HepG2 (cell line): Measurements from ENCODE around the gene TP53. TPM values are rescaled to one million over a fixed set of nuclear protein-coding genes. Genes with fewer than 3 reads are reported as not detected.

ENCODE experiments used
- HHEX ChIP-seq: IDR thresholded peaks from 2 replicates; pipeline ENCODE4 v1.6.1; 2016; ENCODE audit warnings: control low read depth
- KDM5A ChIP-seq: fragments of 200-600 bp; sonication (generic); IDR thresholded peaks from 2 replicates; pipeline ENCODE4 v1.7.0; 2018; ENCODE audit warnings: antibody characterized with exemption, mild to moderate bottlenecking, low read length, borderline replicate concordance
- KLF11 ChIP-seq: IDR thresholded peaks from 2 replicates; pipeline ENCODE4 v1.6.1; 2016; ENCODE audit warnings: missing compliant biosample characterization
- SOX13 ChIP-seq, 3 experiments: fragments of 450-650 bp in 1 of 3; sonication (generic) in 1 of 3; formaldehyde crosslinking in 1 of 3; IDR thresholded peaks in 2 of 3; conservative IDR thresholded peaks in 1 of 3; 2 replicates each; pipeline versions ENCODE4 v1.5.0 to v1.6.1; 2016 to 2020; ENCODE audit warnings: antibody characterized with exemption in 1 of 3, mild to moderate bottlenecking in 1 of 3, missing compliant biosample characterization in 1 of 3, missing genetic modification reagents in 1 of 3, moderate library complexity in 1 of 3
- SOX5 ChIP-seq: IDR thresholded peaks from 2 replicates; pipeline ENCODE4 v1.6.1; 2016; ENCODE audit warnings: borderline replicate concordance
- TBP ChIP-seq: sonication (generic); formaldehyde crosslinking; IDR thresholded peaks from 2 replicates; pipeline ENCODE4 v1.5.0; 2020; ENCODE audit warnings: missing genetic modification reagents
- U2AF2 ChIP-seq: fragments of 200-400 bp; formaldehyde crosslinking; IDR thresholded peaks from 2 replicates; pipeline ENCODE4 v1.6.1; 2017; ENCODE audit warnings: low read depth, mild to moderate bottlenecking, low read length
- ZNF251 ChIP-seq: sonication (generic); formaldehyde crosslinking; IDR thresholded peaks from 2 replicates; pipeline ENCODE4 v1.9.0; 2021; ENCODE audit warnings: mild to moderate bottlenecking, missing genetic modification reagents
- ZNF780A ChIP-seq: sonication (generic); formaldehyde crosslinking; IDR thresholded peaks from 2 replicates; pipeline ENCODE4 v1.8.0; 2022; ENCODE audit warnings: mild to moderate bottlenecking, missing genetic modification reagents, moderate library complexity
- polyA plus RNA-seq, 8 experiments: library from polyadenylated mRNA; depleted of rRNA in 3 of 8; stranded (reverse) in 7 of 8; unstranded in 1 of 8; fragments of >200 nt; fragmentation: Illumina TruSeq in 4 of 8; extraction: Trizol in 4 of 8; gene quantifications; 2 replicates each; pipeline versions ENCODE4 v1.2.1 to v1.2.3, GENCODE V29; 2011 to 2016; ENCODE audit warnings: low read depth in 4 of 8, missing spikeins in 1 of 8, mixed read lengths in 1 of 8; ENCODE audit not compliant: insufficient read depth in 1 of 8
- total RNA-seq, 5 experiments: library from RNA; depleted of rRNA; stranded (reverse); fragments of >200 nt; fragmentation: Illumina TruSeq; extraction: Trizol; gene quantifications; 2 replicates each; pipeline ENCODE4 v1.2.3, GENCODE V29; 2016; ENCODE audit warnings: low read depth in 1 of 5
- TF ChIP-seq, protein P1 (sequence below): sonication (generic); formaldehyde crosslinking; IDR thresholded peaks from 2 replicates; pipeline ENCODE4 v1.4.0; 2020; ENCODE audit warnings: missing genetic modification reagents, borderline replicate concordance
- TF ChIP-seq, protein P2 (sequence below): IDR thresholded peaks from 2 replicates; pipeline ENCODE4 v1.4.0; 2020; ENCODE audit warnings: mild to moderate bottlenecking, missing genetic modification reagents
- TF ChIP-seq, protein P3 (sequence below): sonication (generic); formaldehyde crosslinking; IDR thresholded peaks from 2 replicates; pipeline ENCODE4 v1.4.0; 2020; ENCODE audit warnings: missing genetic modification reagents, mild to moderate bottlenecking, borderline replicate concordance

The TP53 gene
- total and polyA plus RNA-seq, 2 of the 13 experiments (the other 11 are each of a cell fraction or from before 2014, with no cell fraction given), result 17.1 to 29.9 TPM

DNA sequence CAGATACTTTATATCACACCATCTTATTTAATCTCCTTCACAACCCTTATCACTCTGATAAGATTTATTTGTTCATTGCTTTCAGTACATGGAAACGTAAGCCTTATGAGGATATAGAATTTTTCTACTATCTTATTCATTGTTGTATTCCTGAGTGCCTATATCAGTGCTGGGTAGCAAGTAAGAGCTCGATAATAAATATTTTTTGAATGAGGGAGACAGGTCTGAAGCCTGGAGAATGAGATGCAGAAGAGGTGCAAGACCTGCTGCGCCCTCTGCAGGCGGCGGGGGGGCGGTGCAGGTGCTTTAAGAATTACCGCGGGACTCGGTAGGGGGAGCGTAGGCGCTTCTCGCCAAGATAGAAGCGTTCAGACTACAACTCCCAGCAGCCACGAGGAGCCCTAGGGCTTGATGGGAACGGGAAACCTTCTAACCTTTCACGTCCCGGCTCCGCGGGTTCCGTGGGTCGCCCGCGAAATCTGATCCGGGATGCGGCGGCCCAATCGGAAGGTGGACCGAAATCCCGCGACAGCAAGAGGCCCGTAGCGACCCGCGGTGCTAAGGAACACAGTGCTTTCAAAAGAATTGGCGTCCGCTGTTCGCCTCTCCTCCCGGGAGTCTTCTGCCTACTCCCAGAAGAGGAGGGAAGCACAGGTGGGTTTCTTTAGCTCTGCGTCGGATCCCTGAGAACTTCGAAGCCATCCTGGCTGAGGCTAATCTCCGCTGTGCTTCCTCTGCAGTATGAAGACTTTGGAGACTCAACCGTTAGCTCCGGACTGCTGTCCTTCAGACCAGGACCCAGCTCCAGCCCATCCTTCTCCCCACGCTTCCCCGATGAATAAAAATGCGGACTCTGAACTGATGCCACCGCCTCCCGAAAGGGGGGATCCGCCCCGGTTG lies 868 bp upstream of the TP53 start, which contains the start of gene WRAP53 (continued):
- no peak for TF ChIP-seq TBP (CRISPR knock-in tag)
- TF ChIP-seq ZNF251 (CRISPR knock-in tag), result no peak
- TF ChIP-seq SOX13 (IDR thresholded peaks at IDR 0.05), result no peak
- TF ChIP-seq SOX13 (CRISPR knock-in tag; conservative IDR thresholded peaks at IDR 0.05 in 1 of 2, IDR thresholded peaks at IDR 0.05 in 1 of 2), result no peak; a peak in 1 of 4 replicates
- no peak for TF ChIP-seq U2AF2
- TF ChIP-seq KDM5A, result no peak; the same call in 1 of the 2 replicates
- TF ChIP-seq, protein P1, sequence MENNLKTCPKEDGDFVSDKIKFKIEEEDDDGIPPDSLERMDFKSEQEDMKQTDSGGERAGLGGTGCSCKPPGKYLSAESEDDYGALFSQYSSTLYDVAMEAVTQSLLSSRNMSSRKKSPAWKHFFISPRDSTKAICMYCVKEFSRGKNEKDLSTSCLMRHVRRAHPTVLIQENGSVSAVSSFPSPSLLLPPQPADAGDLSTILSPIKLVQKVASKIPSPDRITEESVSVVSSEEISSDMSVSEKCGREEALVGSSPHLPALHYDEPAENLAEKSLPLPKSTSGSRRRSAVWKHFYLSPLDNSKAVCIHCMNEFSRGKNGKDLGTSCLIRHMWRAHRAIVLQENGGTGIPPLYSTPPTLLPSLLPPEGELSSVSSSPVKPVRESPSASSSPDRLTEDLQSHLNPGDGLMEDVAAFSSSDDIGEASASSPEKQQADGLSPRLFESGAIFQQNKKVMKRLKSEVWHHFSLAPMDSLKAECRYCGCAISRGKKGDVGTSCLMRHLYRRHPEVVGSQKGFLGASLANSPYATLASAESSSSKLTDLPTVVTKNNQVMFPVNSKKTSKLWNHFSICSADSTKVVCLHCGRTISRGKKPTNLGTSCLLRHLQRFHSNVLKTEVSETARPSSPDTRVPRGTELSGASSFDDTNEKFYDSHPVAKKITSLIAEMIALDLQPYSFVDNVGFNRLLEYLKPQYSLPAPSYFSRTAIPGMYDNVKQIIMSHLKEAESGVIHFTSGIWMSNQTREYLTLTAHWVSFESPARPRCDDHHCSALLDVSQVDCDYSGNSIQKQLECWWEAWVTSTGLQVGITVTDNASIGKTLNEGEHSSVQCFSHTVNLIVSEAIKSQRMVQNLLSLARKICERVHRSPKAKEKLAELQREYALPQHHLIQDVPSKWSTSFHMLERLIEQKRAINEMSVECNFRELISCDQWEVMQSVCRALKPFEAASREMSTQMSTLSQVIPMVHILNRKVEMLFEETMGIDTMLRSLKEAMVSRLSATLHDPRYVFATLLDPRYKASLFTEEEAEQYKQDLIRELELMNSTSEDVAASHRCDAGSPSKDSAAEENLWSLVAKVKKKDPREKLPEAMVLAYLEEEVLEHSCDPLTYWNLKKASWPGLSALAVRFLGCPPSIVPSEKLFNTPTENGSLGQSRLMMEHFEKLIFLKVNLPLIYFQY (CRISPR knock-in tag), result peak; percentile 94; the same call in 1 of the 2 replicates
- 0 out of 2 replicates have a peak, but pooled peaks have one; percentile 48 for TF ChIP-seq KLF11
- TF ChIP-seq, protein P2, sequence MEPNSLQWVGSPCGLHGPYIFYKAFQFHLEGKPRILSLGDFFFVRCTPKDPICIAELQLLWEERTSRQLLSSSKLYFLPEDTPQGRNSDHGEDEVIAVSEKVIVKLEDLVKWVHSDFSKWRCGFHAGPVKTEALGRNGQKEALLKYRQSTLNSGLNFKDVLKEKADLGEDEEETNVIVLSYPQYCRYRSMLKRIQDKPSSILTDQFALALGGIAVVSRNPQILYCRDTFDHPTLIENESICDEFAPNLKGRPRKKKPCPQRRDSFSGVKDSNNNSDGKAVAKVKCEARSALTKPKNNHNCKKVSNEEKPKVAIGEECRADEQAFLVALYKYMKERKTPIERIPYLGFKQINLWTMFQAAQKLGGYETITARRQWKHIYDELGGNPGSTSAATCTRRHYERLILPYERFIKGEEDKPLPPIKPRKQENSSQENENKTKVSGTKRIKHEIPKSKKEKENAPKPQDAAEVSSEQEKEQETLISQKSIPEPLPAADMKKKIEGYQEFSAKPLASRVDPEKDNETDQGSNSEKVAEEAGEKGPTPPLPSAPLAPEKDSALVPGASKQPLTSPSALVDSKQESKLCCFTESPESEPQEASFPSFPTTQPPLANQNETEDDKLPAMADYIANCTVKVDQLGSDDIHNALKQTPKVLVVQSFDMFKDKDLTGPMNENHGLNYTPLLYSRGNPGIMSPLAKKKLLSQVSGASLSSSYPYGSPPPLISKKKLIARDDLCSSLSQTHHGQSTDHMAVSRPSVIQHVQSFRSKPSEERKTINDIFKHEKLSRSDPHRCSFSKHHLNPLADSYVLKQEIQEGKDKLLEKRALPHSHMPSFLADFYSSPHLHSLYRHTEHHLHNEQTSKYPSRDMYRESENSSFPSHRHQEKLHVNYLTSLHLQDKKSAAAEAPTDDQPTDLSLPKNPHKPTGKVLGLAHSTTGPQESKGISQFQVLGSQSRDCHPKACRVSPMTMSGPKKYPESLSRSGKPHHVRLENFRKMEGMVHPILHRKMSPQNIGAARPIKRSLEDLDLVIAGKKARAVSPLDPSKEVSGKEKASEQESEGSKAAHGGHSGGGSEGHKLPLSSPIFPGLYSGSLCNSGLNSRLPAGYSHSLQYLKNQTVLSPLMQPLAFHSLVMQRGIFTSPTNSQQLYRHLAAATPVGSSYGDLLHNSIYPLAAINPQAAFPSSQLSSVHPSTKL (CRISPR knock-in tag), result no peak; the same call in 1 of the 2 replicates
- TF ChIP-seq ZNF780A (CRISPR knock-in tag), result no peak
- TF ChIP-seq HHEX, result 0 out of 2 replicates have a peak, but pooled peaks have one; percentile 40
- TF ChIP-seq, protein P3, sequence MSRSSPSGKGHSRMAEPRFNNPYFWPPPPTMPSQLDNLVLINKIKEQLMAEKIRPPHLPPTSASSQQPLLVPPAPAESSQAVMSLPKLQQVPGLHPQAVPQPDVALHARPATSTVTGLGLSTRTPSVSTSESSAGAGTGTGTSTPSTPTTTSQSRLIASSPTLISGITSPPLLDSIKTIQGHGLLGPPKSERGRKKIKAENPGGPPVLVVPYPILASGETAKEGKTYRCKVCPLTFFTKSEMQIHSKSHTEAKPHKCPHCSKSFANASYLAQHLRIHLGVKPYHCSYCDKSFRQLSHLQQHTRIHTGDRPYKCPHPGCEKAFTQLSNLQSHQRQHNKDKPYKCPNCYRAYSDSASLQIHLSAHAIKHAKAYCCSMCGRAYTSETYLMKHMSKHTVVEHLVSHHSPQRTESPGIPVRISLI (CRISPR knock-in tag), result no peak
- peak; percentile 29; the same call in 1 of the 2 replicates for TF ChIP-seq SOX5
